Common myeloid progenitor, CD34-positive (primary cell): ENCODE measurements around the gene EPB41. TPM values are rescaled to one million over a fixed set of nuclear protein-coding genes. Genes with fewer than 3 reads are reported as not detected.

Experiments used
- CTCF ChIA-PET: fragments of 350-600 bp; sonication (Branson Sonifier 250); formaldehyde crosslinking; loops from one replicate; lab custom pipeline; 2021; ENCODE audit warnings: antibody characterized with exemption; lab: Charles Lee
- POLR2A ChIA-PET: fragments of 350-600 bp; sonication (Branson Sonifier 250); formaldehyde crosslinking; loops from one replicate; lab custom pipeline; 2021; ENCODE audit warnings: antibody characterized with exemption; lab: Charles Lee
- DNase-seq, 3 donors: peaks; one replicate each; pipeline versions ENCODE4 v3.0.0 to v3.0.0-alpha.2; 2013
- H3K27ac ChIP-seq, 2 experiments: 1 replicate in 1 of 2; 2 replicates in 1 of 2; pipeline ENCODE4 v1.7.0; 2013; ENCODE audit warnings: inconsistent platforms in 2 of 2, low read length in 2 of 2, mild to moderate bottlenecking in 2 of 2, low read depth in 1 of 2, moderate library complexity in 1 of 2; ENCODE audit not compliant: severe bottlenecking in 2 of 2, insufficient read depth in 1 of 2, poor library complexity in 1 of 2
- H3K27me3 ChIP-seq, 5 experiments: replicated peaks in 2 of 5; 1 replicate in 3 of 5; 2 replicates in 2 of 5; pipeline versions ENCODE4 v1.6.1 to v1.7.0; 2013; ENCODE audit warnings: low read length in 4 of 5, mild to moderate bottlenecking in 2 of 5, moderate library complexity in 2 of 5, inconsistent platforms in 1 of 5; ENCODE audit not compliant: insufficient read depth in 5 of 5, control insufficient read depth in 4 of 5
- H3K36me3 ChIP-seq, 4 experiments: 1 replicate in 2 of 4; 2 replicates in 2 of 4; pipeline versions ENCODE4 v1.6.1 to v1.7.0; 2013; ENCODE audit warnings: low read length in 3 of 4, control low read depth in 1 of 4, mild to moderate bottlenecking in 1 of 4; ENCODE audit not compliant: control insufficient read depth in 4 of 4, insufficient read depth in 4 of 4
- H3K4me1 ChIP-seq, 4 experiments: 1 replicate in 3 of 4; 2 replicates in 1 of 4; pipeline versions ENCODE4 v1.6.1 to v1.7.1; 2013; ENCODE audit warnings: low read length in 3 of 4, mild to moderate bottlenecking in 3 of 4, control low read depth in 1 of 4, inconsistent platforms in 1 of 4, moderate library complexity in 1 of 4; ENCODE audit not compliant: control insufficient read depth in 4 of 4, insufficient read depth in 4 of 4; ENCODE audit errors: control extremely low read depth in 1 of 4
- H3K4me3 ChIP-seq, 7 experiments: 1 replicate in 4 of 7; 2 replicates in 3 of 7; pipeline versions ENCODE4 v1.5.1 to v1.7.0; 2013; ENCODE audit warnings: mild to moderate bottlenecking in 7 of 7, low read length in 6 of 7, moderate library complexity in 6 of 7, inconsistent platforms in 2 of 7, low read depth in 2 of 7, control low read depth in 1 of 7; ENCODE audit not compliant: insufficient read depth in 4 of 7, control insufficient read depth in 1 of 7; ENCODE audit errors: extremely low read depth in 1 of 7
- H3K9me3 ChIP-seq, 5 experiments: 1 replicate in 4 of 5; 2 replicates in 1 of 5; pipeline versions ENCODE4 v1.6.1 to v1.7.1; 2013; ENCODE audit warnings: low read length in 4 of 5, mild to moderate bottlenecking in 2 of 5, inconsistent platforms in 1 of 5, low read depth in 1 of 5, moderate library complexity in 1 of 5; ENCODE audit not compliant: control insufficient read depth in 4 of 5, insufficient read depth in 2 of 5; ENCODE audit errors: control extremely low read depth in 1 of 5
- WGBS: methylation state at CpG from one replicate; pipeline ENCODE4 v1.1.5; 2013; ENCODE audit not compliant: insufficient coverage; 5-methylcytosine and 5-hydroxymethylcytosine counted together
- polyA plus RNA-seq: library from polyadenylated mRNA; unstranded; fragments of 120-200 nt; gene quantifications from one replicate; pipeline ENCODE4 v1.2.1, GENCODE V29; 2013

EPB41 gene
- 49.9 TPM for polyA plus RNA-seq

DNA sequence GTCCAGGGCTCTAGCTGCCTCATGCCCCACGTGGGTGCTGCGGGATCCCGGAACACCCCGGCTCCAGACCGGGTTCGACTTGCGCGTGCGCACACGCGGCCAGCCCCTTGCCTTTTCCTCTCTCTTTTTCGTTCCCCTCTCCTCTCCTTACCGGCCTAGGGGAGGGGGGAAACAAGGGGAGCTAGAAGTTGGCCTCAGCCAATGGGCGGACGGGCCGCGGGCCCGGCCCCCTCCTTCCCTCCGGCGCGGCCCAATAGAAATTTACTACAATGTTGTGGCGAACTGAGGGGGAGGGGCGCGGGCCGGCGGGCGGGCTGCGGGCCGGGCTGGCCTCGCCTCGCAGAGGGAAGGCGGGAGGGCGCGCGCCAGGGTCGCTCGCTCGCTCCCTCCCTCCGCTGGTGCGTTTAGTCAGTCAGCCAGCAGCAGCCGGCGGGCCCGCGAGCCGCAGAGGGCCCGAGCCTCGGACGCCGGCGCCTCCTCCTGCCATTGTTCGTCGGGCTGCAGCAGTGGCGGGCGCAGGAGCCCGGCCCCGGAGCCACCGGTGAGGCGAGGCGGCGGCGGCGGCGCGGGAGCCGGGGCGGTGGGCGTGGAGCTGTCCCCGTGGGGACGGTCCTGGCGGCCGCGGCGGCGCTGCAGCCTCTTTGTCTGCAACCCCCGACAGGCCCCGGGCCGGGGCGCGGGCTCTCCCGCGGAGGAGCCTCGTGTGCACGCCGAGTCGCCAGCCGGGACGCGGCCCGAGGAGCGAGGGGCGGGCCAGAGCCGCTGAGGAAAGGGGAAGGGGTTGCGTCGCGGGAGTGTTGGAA lies at the start of gene EPB41:
Gene EPB41 (plus strand): TSS at position 342 of the 803 bp plus-strand sequence. CDS start 72,869 bp downstream, outside the sequence.
- WGBS: 0% methylated on average over 48 of the region's 95 CpGs
- H3K36me3 ChIP-seq: peaks cover 2 to 3% (median 2%) of the 10 kb centered on the region in 4 experiments
- no peaks in the 10 kb centered on the region for H3K9me3 ChIP-seq
- POLR2A ChIA-PET: interaction anchor here (0.6 to 2.2 kb wide), 4 partner anchors 27 to 333 kb away, joined by 3 to 7 read pairs (median 6); partner anchors contain the start of gene RNU11
- CTCF ChIA-PET: interaction anchor here (1.0 to 2.9 kb wide), 5 partner anchors 9 to 119 kb away, joined by 3 to 15 read pairs (median 5); no protein-coding TSS in a partner anchor
- peak within 1 kb of the TSS in 1 of 2 experiments; percentile 54 for H3K27ac ChIP-seq
- H3K27me3 ChIP-seq: no peaks in the 10 kb centered on the region
- DNase-seq: peak; percentile 94 to 97 (median 97)
- peak within 1 kb of the TSS; percentile 57 to 85 (median 75) for H3K4me3 ChIP-seq
- H3K4me1 ChIP-seq: peaks cover 9 to 35% (median 14%) of the 10 kb centered on the region in 4 experiments

DNA sequence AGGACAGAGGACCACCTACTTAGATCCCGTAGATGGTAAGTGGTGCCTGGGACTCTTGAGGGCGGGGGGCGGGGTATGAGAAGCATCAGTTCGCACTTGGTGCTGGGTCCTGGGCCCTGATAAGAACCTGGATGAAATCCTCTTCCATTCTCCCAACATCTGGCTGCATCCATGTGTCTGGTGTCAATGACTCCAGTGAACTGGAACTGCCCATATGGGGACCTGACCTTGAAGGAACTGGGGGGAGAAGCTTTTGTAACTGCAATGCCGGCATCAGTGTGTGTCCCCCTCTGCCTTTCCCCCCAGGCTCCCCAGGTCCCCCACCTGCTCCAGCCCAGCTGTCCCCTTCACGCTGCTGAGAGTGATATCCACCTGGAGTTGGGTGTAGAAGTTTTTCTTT lies 49.7 kb upstream of the EPB41 start:
- Histone ChIP-seq H3K27me3 (peaks cover 0 to 7% (median 0%) of the 10 kb centered on the region in 5 experiments), H3K36me3 (no peaks in the 10 kb centered on the region), H3K27ac (no peak overlapping the region), H3K4me3 (no peak overlapping the region), H3K9me3 (no peaks in the 10 kb centered on the region), H3K4me1 (no peaks in the 10 kb centered on the region)
- POLR2A ChIA-PET: no interaction called here
- CTCF ChIA-PET: no interaction called here
- no peak for DNase-seq
- 100% methylated on average over 1 of the region's 6 CpGs for WGBS

DNA sequence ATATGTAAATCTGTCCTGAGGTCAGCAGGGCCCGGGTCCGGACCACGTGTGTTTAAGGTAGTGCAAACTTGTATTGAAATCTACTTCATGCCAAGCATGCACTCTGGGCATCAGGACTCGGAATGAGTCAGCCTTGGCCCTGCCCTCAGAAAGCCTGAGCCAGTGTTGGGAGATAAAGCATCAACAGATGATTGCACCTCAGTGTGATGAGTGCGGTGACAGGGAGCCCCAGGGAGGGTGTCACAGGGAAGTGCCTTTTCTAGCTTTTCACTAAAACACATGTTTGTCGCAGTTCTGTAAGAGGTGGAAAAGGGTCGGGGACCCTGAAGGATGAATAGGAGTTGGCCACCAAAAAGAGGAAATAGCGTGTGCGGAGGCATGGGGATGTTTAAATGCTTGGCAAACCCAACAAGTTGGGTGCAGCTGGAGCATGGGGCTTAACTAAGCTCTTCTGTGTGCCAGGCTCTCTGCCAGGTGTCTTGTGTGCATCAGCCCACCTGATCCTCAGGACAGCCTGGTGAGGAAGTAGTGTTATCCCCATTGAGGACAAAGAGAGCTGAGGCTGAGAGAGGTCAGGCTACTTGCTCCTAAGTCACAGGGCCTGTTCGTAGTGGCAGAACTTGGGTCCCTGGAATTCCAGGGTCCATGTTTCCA lies 48.2 kb upstream of the EPB41 start:
- Histone ChIP-seq H3K36me3 (no peaks in the 10 kb centered on the region), H3K9me3 (no peaks in the 10 kb centered on the region), H3K27ac (no peak overlapping the region), H3K27me3 (peaks cover 0 to 7% (median 0%) of the 10 kb centered on the region in 5 experiments), H3K4me1 (no peaks in the 10 kb centered on the region), H3K4me3 (no peak overlapping the region)
- POLR2A ChIA-PET: no interaction called here
- CTCF ChIA-PET: interaction anchor here (1.2 to 1.4 kb wide), 3 partner anchors 10 to 82 kb away, joined by 3 to 4 read pairs (median 4); no protein-coding TSS in a partner anchor
- DNase-seq: no peak
- WGBS: 94% methylated on average over 10 of the region's 10 CpGs

DNA sequence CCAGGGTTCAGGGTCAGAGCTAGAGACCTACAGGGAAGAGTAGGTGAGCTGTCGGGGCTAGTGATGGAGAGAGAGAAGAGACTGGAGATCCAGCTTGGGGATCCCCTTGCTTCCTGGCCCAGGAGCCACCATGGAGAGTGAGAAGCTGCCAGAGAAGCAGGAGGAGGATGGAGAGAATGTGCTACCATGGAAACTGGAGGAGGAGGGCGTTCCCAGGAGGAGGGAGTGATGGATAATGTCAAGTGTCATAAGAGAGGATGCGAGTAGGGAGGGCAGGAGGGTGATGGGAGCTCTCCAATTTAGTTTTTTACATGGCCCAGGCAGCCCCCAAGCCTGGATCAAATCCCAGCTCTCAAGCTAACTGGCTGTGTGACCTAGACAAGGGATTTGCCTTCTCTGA lies 46.5 kb upstream of the EPB41 start:
- Histone ChIP-seq H3K9me3 (no peaks in the 10 kb centered on the region), H3K27ac (no peak overlapping the region), H3K4me1 (no peaks in the 10 kb centered on the region), H3K27me3 (peaks cover 0 to 7% (median 0%) of the 10 kb centered on the region in 5 experiments), H3K36me3 (no peaks in the 10 kb centered on the region), H3K4me3 (no peak overlapping the region)
- 94% methylated on average over 3 of the region's 3 CpGs for WGBS
- POLR2A ChIA-PET: no interaction called here
- CTCF ChIA-PET: interaction anchor here (0.7 to 2.4 kb wide), 3 partner anchors 9 to 76 kb away, joined by 3 to 15 read pairs (median 4); no protein-coding TSS in a partner anchor
- DNase-seq: no peak

DNA sequence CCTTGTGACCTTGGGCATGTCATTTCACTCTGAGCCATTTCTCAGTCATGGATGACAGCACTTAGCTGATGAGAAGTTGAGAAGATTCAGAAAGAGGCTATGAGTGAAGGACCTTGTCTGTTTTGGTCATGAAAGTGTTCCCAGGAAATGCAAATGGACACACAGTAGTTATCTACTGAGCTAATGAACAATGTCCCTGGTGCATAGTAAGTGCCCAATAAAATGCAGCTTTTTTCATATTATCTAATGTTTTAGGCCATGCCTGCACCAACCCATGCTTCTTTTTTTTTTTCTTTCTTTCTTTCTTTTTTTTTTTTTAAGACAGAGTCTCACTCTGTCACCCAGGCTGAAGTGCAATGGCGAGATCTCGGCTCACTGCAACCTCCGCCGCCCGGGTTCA lies 44.4 kb upstream of the EPB41 start:
- H3K4me1 ChIP-seq: peaks cover 0 to 3% (median 0%) of the 10 kb centered on the region in 4 experiments
- H3K27me3 ChIP-seq: peaks cover 0 to 4% (median 0%) of the 10 kb centered on the region in 5 experiments
- ChIA-PET POLR2A (interaction anchor here (0.5 kb wide), 1 partner anchor 41 kb away, joined by 3 read pairs; no protein-coding TSS in a partner anchor), CTCF (interaction anchor here (0.9 to 1.5 kb wide), 2 partner anchors 11 to 85 kb away, joined by 3 read pairs; no protein-coding TSS in a partner anchor)
- H3K9me3 ChIP-seq: no peaks in the 10 kb centered on the region
- no peak overlapping the region for H3K27ac ChIP-seq
- WGBS: 100% methylated on average over 2 of the region's 5 CpGs
- no peak overlapping the region for H3K4me3 ChIP-seq
- no peaks in the 10 kb centered on the region for H3K36me3 ChIP-seq
- DNase-seq: no peak

DNA sequence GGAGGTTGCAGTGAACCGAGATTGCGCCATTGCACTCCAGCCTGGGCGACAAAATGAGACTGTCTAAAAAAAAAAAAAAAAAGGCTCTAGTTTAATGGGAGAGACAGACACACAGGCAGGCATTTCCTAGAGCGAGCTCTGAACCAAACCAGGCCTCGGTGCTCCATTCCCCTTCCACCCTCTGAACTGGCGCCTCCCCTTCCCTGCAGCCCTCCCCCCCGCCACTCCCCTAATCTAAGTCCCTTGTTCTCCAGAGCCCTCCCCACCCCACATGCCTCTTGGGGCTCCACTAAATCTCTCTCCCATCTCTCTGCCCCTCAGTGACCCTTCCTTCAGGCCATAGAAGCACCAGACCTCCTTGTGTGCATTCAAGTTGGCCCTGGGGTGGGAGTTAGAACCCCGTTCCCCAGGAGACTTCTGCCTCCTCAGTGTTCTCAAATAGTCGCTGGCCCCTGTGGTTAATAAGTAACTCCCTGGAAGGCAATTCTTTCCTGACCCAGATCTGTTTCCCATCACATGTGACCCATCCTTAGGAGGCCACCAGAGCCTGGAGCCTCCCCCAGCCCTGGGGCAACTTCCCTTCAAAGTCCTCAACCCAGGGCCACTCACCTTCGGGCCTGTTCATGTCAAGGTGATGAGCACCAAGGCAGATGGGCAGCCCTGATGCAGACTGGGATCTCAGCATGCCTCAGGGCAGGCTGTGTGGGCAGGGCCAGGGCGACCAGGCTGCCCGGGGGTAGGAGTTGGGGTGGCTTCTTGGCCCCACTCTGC lies 42.6 kb upstream of the EPB41 start:
- Histone ChIP-seq H3K27me3 (no peaks in the 10 kb centered on the region), H3K27ac (no peak overlapping the region), H3K4me3 (no peak overlapping the region), H3K9me3 (no peaks in the 10 kb centered on the region), H3K36me3 (no peaks in the 10 kb centered on the region), H3K4me1 (peaks cover 0 to 4% (median 1%) of the 10 kb centered on the region in 4 experiments)
- DNase-seq: no peak
- CTCF ChIA-PET: no interaction called here
- POLR2A ChIA-PET: no interaction called here
- WGBS: 96% methylated on average over 11 of the region's 12 CpGs
